GM19455 (cell line): ENCODE measurements around the gene SDHA.
"Not testable (repeated sequence)": the region's sequence is repeated elsewhere in the genome, so short reads cannot be mapped to it uniquely, and the experiment has no call there.

Experiments
- ATAC-seq: cut with Tn5 transposase; IDR thresholded peaks from one replicate; pipeline ENCODE4 v1.9.1; 2021; ENCODE audit not compliant: unreplicated experiment

SDHA gene

DNA sequence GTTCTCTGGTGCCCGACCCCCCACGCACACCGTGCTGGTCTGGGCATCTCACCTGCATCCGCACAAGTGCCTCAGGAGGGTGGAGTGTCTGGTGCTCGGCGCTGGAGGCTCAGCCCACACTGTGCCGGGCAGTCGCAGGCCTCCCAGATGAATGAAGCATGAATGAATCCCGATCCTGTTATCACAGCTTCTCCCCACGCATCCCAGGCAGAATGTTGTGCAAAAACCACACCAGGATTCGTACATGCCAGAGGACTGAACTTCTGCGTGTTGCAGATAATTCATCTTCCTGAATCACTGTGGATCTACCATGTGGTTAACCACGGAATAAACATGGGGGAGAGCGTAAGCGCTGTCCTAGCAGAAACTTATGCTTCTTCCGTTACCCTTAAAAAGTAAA is 78.8 kb downstream of the SDHA start:
- ATAC-seq: not testable (repeated sequence)

DNA sequence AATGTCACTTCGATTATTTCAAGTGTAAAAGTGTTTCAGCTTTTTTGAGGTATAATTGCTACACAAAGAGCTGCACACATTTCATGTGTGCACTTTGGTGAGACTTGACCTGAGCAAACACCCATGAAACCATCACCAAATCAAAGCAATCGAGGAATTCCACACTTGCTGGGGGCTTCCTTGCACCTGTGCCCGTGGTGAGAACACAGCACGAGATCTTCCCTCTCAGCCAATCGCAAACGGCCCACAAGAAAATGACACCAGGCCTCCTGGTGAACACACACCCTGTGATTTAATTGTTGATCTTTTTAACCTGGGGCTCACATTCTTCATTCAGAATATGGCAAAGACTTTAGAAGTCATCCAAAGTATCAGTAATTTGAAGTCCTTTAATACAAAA is 79.3 kb downstream of the SDHA start:
- not testable (repeated sequence) for ATAC-seq

DNA sequence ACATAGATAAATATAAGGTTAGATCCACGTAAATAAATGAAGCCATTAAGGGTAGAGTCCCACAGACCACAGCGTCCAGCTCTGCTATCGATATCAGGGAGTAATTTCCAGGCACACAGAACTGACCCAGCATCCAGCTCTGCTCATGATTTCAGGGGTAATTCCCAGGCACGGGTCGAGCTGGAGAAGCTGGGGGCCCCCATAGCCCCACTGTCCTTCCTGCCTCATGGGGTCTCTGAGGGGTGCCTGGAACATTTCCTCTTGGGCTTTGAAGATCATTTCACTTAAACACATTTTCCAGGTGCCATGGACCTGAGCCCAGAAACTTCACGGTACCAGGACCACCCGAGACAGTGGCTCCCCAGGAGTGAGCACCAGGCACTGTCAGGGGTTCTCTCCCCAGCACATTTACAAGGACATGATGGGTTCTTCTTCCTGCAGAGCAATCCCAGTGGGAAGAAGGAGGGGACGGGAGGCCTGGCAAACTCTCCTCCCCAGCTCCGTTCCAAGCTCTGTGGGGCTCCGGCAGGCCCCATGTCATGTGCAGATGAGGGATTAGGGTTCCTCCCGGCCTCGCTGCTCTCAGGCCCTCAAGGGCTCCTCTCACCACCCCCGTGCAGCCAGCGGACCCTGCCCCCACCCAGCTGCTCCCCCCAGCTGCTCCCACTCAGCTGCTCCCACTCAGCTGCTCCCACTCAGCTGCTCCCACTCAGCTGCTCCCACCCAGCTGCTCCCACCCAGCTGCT is 80.0 kb downstream of the SDHA start:
- ATAC-seq: not testable (repeated sequence)

DNA sequence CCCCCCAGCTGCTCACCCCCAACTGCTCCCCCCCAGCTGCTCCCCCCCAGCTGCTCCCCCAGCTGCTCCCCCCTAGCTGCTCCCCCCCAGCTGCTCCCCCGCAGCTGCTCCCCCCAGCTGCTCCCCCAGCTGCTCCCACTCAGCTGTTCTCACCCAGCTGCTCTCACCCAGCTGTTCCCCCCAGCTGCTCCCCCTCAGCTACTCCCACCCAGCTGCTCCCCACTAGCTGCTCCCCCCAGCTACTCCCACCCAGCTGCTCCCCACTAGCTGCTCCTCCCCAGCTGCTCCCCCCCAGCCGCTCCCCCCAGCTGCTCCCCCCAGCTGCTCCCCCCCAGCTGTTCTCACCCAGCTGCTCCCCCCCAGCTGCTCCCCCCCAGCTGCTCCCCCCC is 80.6 kb downstream of the SDHA start:
- ATAC-seq: no peak

DNA sequence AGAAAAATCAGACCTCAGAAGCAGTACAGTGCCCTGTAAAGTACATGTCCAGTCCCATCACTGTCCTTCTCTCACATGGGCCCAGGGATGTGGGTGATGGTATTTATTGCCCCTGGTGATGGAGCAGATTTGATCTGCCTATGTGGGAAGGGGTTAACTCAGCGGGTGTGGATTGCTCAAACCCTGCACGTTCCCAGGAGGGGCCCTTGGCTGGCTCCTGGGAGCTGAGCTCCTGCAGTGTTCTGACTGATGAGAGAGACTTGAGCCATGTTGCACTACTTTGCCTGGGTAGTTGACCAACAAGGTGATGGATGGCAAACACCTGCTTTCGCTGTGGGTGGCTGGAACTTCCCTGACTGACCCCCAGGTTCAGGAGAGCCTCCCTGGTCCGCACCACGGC is 81.8 kb downstream of the SDHA start:
- not testable (repeated sequence) for ATAC-seq

DNA sequence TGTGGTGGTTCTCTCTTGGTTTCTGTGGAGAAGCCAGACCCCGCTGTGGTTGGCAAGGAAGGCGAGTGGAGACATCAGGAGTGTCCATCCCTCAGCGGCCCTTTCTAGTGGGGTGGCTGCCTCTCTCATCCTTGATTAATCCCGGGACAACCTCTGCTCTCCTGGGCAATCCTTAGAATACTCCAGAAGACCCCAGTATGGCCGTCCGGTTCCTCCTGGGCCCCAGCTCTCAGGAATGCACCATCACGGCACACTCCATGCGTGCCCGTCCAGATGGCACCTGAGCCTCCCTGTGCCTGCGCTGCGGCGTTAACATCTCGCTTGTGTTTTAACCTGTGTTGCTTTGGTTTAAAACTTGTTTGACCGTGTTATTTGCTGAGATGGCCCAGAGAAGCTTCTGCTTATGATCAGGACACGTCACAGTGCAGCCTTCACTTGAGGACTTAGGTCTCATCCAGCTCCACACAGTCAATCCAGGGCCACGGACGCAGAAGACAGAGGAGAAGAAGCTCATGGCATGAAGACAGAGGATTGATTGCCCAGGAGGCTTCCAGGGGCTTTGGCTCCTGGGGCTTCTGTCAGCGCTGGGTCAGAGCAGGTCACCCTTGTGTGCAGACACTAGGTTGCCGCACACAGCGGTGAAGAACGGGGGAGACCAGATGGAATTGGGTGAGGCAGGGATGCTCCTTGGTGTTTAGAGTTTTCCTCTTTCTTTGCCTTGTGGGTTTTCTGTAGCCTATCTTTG is 82.7 kb downstream of the SDHA start:
- not testable (repeated sequence) for ATAC-seq

DNA sequence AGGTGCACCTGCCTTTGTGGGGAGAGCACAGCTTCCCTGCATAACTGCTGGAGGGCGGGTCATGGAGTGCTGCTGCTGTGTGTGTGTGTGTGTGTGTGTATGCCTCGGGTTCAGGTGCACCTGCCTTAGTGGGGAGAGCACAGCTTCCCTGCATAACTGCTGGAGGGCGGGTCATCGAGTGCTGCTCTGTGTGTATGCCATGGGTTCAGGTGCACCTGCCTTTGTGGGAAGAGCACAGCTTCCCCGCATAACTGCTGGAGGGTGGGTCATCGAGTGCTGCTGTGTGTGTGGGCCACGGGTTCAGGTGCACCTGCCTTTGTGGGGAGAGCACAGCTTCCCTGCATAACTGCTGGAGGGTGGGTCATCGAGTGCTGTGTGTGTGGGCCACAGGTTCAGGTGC is 84.3 kb downstream of the SDHA start:
- ATAC-seq: not testable (repeated sequence)

DNA sequence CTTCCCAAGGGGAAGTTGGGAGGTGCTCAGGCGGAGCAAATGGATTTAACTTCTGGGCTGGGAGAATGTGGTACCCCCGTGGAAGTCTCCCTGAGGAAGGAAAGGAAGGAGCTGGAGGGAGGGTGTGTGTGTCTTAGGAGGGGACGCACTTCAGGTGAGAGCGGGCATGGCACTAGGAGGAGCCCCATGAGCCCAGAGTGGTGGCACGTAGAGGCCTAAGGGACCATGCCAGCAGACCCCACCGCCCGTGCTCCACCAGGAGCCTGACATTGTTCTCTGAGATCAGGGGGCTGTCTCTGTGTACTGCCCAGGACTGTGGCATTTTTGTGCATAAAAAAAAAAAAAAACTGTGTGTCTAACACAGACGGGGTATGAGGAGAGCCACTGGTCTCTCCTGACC is 84.8 kb downstream of the SDHA start:
- ATAC-seq: no peak

DNA sequence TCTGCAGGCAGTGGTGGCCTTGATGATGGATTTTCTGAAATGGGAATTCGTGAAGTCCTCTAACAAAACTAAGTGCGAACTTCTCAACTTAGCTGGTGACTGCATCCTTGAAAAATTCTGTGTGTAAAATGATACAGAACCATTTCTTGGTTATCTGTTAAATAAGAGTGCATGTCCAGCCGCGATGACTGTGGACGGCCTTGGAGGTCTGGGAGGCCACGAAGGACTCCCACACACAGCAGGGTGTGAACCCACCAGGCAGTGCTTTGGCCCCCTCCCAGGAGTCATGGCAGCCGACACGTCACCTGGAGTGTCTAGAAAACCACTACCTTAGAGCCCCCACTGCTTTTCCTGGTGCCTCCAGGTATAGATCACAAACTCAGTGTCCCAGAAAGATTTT is 85.6 kb downstream of the SDHA start:
- not testable (repeated sequence) for ATAC-seq

DNA sequence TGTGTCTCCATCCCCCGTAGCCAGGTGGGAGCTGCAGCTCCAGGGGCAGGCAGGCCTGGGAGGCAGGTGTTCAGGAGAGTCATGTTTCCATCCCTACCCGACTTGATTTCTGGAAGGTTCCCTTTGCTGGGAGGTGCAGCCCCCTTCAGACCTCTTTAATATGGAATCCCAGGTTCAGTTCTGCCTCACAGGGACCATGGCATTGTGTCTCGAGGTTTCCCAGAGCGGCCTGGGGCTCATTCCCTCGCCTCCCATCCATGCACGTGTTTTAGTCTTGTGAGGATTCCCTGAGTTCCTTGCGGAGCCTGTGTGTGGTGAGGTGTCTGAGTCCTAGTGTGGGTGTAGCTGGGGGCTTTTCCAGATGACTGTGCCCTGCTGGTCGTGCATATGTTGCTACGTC is 86.9 kb downstream of the SDHA start:
- no peak for ATAC-seq

DNA sequence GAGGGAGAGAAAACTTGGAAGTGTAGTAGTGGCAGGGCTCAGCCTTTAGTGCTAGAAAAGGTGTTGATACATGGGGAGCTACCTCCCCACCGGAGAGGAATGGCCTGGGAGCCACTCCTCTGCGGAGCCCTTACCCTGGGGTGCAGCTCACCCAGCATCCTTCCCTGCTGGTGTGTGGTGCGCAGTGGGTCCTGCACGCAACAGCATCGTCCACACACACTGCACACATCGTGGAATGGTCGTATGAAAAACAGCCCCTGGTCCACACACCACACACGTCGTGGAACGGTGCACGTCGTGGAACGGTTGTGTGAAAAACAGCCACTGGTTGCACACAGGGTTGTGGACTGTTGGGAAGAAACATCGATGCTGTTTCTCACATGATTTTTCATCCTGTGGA is 87.3 kb downstream of the SDHA start:
- ATAC-seq: no peak

DNA sequence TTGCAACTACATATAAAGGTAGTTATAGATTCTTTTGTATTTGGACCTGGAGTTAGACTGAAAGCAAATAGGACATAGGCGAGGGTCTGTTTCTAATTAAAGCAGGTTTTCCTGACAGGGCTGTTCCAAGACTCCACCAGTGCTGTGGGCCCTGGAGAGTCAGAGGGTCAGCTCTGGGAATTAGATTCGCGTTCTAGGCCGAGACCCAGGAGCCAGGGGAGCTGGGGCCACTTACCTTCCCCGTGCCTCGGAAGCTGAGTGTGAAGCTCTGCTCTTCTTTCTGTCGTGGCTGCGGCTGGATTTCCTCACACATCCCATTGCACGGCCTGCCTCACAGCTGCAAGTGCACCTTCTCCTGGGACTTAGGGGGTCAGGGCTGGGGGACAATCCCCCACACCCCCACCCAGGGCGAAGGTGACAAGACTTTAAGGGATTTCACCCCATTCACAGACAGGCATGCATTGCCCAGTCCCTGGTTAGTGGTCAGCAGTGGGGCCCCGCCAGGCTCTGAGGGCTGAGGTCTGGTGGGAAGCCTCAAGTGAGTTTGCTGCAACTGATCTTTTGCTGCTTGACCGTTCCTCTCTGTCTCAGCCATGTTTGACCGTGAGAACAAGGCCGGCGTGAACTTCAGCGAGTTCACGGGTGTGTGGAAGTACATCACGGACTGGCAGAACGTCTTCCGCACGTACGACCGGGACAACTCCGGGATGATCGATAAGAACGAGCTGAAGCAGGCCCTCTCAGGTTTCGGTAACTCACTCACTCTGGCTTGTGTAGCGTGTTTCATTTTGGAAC is 88.1 kb downstream of the SDHA start:
- no peak for ATAC-seq
